IPS-NIHi11 (cell line): ENCODE data around the gene EMP3.
"Not testable (repeated sequence)": the region's sequence is repeated elsewhere in the genome, so short reads cannot be mapped to it uniquely, and the experiment has no call there.

Experiments used
- DNase-seq: peaks from one replicate; pipeline ENCODE4 v3.0.0; 2012; ENCODE audit warnings: mixed read lengths, low spot score

The EMP3 gene

GRCh38 chr19:48348045-48348444 is 22.7 kb downstream of the EMP3 start:
- DNase-seq = no peak

GRCh38 chr19:48348737-48349136 is 23.4 kb downstream of the EMP3 start:
- DNase-seq = no peak

GRCh38 chr19:48350856-48351255 is 25.5 kb downstream of the EMP3 start:
- DNase-seq = no peak

GRCh38 chr19:48351341-48351752 is 26.0 kb downstream of the EMP3 start:
- DNase-seq = peak; percentile 90

GRCh38 chr19:48353677-48354076 is 28.3 kb downstream of the EMP3 start:
- DNase-seq = no peak

- no peak for DNase-seq
Observed at GRCh38 chr19:48354332-48354992, 29.1 kb downstream of the EMP3 start.

- DNase-seq = no peak
Observed at GRCh38 chr19:48355365-48355954, 30.1 kb downstream of the EMP3 start.

- no peak for DNase-seq
Observed at GRCh38 chr19:48359123-48359522, 33.8 kb downstream of the EMP3 start.

GRCh38 chr19:48361912-48362311 is 36.6 kb downstream of the EMP3 start:
- DNase-seq = no peak

GRCh38 chr19:48362716-48363499 is 37.6 kb downstream of the EMP3 start:
- peak; percentile 92 for DNase-seq

GRCh38 chr19:48363500-48363809 is 38.1 kb downstream of the EMP3 start:
- DNase-seq = no peak

GRCh38 chr19:48363810-48364597 is 38.7 kb downstream of the EMP3 start, which contains the start of the genes SYNGR4 and TMEM143:
SYNGR4 (plus strand) TSS chr19:48364367; CDS start chr19:48365843, 1,476 bp downstream.
TMEM143 (minus strand) TSS chr19:48363940; CDS start chr19:48363920, 20 bp downstream.
- peak; percentile 93 for DNase-seq

GRCh38 chr19:48364598-48365348 is 39.4 kb downstream of the EMP3 start:
- no peak for DNase-seq

GRCh38 chr19:48365602-48366001 is 40.2 kb downstream of the EMP3 start:
- no peak for DNase-seq

- DNase-seq = no peak
Observed at GRCh38 chr19:48367855-48368254, 42.5 kb downstream of the EMP3 start.

- no peak for DNase-seq
Observed at GRCh38 chr19:48368936-48369335, 43.6 kb downstream of the EMP3 start.

- DNase-seq = no peak
Observed at GRCh38 chr19:48370955-48371354, 45.6 kb downstream of the EMP3 start.

- DNase-seq = no peak
Observed at GRCh38 chr19:48371367-48371766, 46.0 kb downstream of the EMP3 start.

- not testable (repeated sequence) for DNase-seq
Observed at GRCh38 chr19:48371771-48372170, 46.4 kb downstream of the EMP3 start.

GRCh38 chr19:48372904-48373303 is 47.6 kb downstream of the EMP3 start:
- no peak for DNase-seq

GRCh38 chr19:48373567-48373966 is 48.2 kb downstream of the EMP3 start:
- DNase-seq = no peak

GRCh38 chr19:48378194-48378570 is 52.8 kb downstream of the EMP3 start:
- DNase-seq = no peak
